ENCODE data around the gene FAM110D. TPM values are rescaled to one million over a fixed set of nuclear protein-coding genes. Genes with fewer than 3 reads are reported as not detected.

FAM110D gene
- total RNA-seq, 2 donors from 2014 or later, result 3.1 to 4.6 TPM

GRCh38 chr1:26158271-26158907, 490 bp upstream of the FAM110D start:
- H3K9me3 ChIP-seq, result no peaks in the 10 kb centered on the region
- H3K4me3 ChIP-seq, result no peak overlapping the region
- peaks cover 0 to 5% of the 10 kb centered on the region in 2 donors for H3K27me3 ChIP-seq
- 80 to 89% methylated on average over 3 to 5 of the region's 5 CpGs for WGBS, 2 donors
- H3K4me1 ChIP-seq, result peaks cover 14% of the 10 kb centered on the region
- no peak for ATAC-seq
- TF ChIP-seq POLR2A (IDR thresholded peaks at IDR 0.05) (no peak), CTCF (IDR thresholded peaks at IDR 0.05) (no peak)
- no peak overlapping the region for H3K27ac ChIP-seq
- DNase-seq, result peak in 1 of 4 donors; percentile 5
- intact Hi-C loops (cut with DNase I), result no loop called here
- no peaks in the 10 kb centered on the region for H3K36me3 ChIP-seq (replicated peaks in 1 of 2; ENCODE audit: insufficient read depth in 1 of 2, low read depth in 2 of 2)

GRCh38 chr1:26159743-26160039, 812 bp downstream of the FAM110D start:
- TF ChIP-seq POLR2A (IDR thresholded peaks at IDR 0.05) (no peak), CTCF (IDR thresholded peaks at IDR 0.05) (no peak)
- no peaks in the 10 kb centered on the region for H3K36me3 ChIP-seq (replicated peaks in 1 of 2; ENCODE audit: insufficient read depth in 1 of 2, low read depth in 2 of 2)
- intact Hi-C loops (cut with DNase I), result loop anchor here (5.0 kb wide), 1 partner anchor 57 kb away; no protein-coding TSS in a partner anchor
- H3K4me1 ChIP-seq, result peaks cover 26% of the 10 kb centered on the region
- H3K4me3 ChIP-seq, result no peak overlapping the region
- H3K27ac ChIP-seq, result no peak overlapping the region
- peaks cover 0 to 5% of the 10 kb centered on the region in 2 donors for H3K27me3 ChIP-seq
- no peaks in the 10 kb centered on the region for H3K9me3 ChIP-seq
- DNase-seq, result peak in 1 of 4 donors; percentile 3
- ATAC-seq, result no peak
- 76 to 77% methylated on average over 4 of the region's 4 CpGs for WGBS, 2 donors

GRCh38 chr1:26160527-26161414, 1.9 kb downstream of the FAM110D start:
- DNase-seq (no peak), ATAC-seq (no peak)
- Histone ChIP-seq H3K36me3 (replicated peaks in 1 of 2; ENCODE audit: insufficient read depth in 1 of 2, low read depth in 2 of 2) (no peaks in the 10 kb centered on the region), H3K27me3 (peaks cover 0 to 5% of the 10 kb centered on the region in 2 donors), H3K9me3 (no peaks in the 10 kb centered on the region), H3K27ac (peak overlapping the region in 2 of 4 donors; percentile 29 to 50), H3K4me1 (peaks cover 27% of the 10 kb centered on the region), H3K4me3 (no peak overlapping the region)
- WGBS, 2 donors, result 47 to 54% methylated on average over 3 to 17 of the region's 18 CpGs
- intact Hi-C loops (cut with DNase I), result loop anchor here (5.0 kb wide), 1 partner anchor 58 kb away; no protein-coding TSS in a partner anchor
- TF ChIP-seq POLR2A (IDR thresholded peaks at IDR 0.05) (no peak), CTCF (IDR thresholded peaks at IDR 0.05) (no peak)

- H3K27ac ChIP-seq, result peak overlapping the region in 3 of 4 donors; percentile 29 to 54 (median 50)
- peak; percentile 75 for ATAC-seq
- no peaks in the 10 kb centered on the region for H3K9me3 ChIP-seq
- TF ChIP-seq POLR2A (IDR thresholded peaks at IDR 0.05) (peak; percentile 33 to 65 (median 58)), CTCF (IDR thresholded peaks at IDR 0.05) (peak in 5 of 7 experiments; percentile 6 to 53 (median 28))
- 0 to 3% methylated on average over 5 to 46 of the region's 98 CpGs for WGBS, 2 donors
- H3K4me1 ChIP-seq, result peaks cover 27% of the 10 kb centered on the region
- intact Hi-C loops (cut with DNase I), result loop anchor here (5.0 kb wide), 1 partner anchor 59 kb away; no protein-coding TSS in a partner anchor
- no peak overlapping the region for H3K4me3 ChIP-seq
- DNase-seq, result peak; percentile 64 to 77 (median 66)
- peaks cover 0 to 4% of the 10 kb centered on the region in 2 donors for H3K27me3 ChIP-seq
- no peaks in the 10 kb centered on the region for H3K36me3 ChIP-seq (replicated peaks in 1 of 2; ENCODE audit: insufficient read depth in 1 of 2, low read depth in 2 of 2)
Measured at GRCh38 chr1:26161415-26162219, 2.7 kb downstream of the FAM110D start.
